ENCODE results near the gene NDST3.

The NDST3 gene

GRCh38 chr4:118112117-118113046, 78.1 kb downstream of the NDST3 start:
- FAIRE-seq, result peak; percentile 65

GRCh38 chr4:118113220-118113619, 78.9 kb downstream of the NDST3 start:
- no peak for TF ChIP-seq POLR2A (IDR thresholded peaks at IDR 0.05; ENCODE audit: low read depth, low read length)
- DNase-seq (ENCODE audit: insufficient read length, low spot score) (no peak), FAIRE-seq (no peak)

More at GRCh38 chr4:118112117-118113046, 78.1 kb downstream of the NDST3 start:
- DNase-seq (ENCODE audit: insufficient read length, low spot score), result no peak
- TF ChIP-seq POLR2A (IDR thresholded peaks at IDR 0.05; ENCODE audit: low read depth, low read length), result no peak

DNA sequence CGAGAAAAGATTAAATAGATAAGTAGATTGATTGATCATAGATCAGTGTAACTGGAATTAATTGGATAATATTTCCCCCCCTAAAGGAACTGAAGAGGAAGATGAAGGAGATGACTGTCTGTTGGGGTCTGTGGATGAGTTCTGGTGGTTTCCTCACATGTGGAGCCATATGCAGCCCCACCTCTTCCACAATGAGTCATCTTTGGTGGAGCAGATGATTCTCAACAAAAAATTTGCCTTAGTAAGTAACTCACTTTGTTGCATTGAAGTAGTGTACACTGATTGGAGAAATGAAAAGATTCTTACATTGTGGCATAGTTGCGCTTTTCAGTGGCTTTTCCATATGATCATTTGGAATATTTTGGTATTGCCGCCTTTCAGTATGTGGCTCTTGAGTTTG, 80.4 kb downstream of the NDST3 start:
- TF ChIP-seq POLR2A (IDR thresholded peaks at IDR 0.05; ENCODE audit: low read depth, low read length), result no peak
- FAIRE-seq, result no peak
- DNase-seq (ENCODE audit: insufficient read length, low spot score), result no peak

DNA sequence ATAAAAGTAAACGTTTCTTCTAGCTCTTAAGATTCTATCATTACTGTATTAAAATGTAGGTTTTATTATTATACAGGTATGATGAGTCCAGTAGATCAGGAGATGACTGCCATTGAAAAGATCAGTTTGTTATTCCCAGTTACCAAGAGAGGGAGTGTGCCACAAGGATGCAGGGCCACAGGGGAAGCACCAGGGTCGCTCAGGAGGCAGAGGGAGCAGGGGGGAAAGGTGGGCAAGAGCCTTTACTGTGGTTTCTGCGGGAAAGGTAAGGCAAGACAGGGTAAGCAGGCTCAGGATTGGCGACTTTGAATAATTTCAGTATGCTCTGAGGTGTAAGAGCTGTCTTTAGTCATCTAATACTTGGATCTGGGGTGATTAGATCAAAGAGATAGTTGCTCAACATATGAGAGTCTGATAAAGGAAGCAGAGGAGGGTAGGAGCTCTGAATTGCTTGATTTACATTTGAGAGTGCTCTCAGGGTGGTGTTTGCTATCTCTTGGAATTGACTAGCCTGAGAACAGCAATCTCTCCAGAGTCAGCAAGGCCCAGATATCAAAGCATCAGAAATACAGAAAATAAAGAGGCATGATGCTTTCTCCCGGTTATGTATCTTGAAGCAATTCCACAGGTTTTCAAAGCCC, 86.0 kb downstream of the NDST3 start:
- FAIRE-seq (no peak), DNase-seq (ENCODE audit: insufficient read length, low spot score) (no peak)
- TF ChIP-seq POLR2A (IDR thresholded peaks at IDR 0.05; ENCODE audit: low read depth, low read length), result no peak

- DNase-seq (ENCODE audit: insufficient read length, low spot score) (no peak), FAIRE-seq (no peak)
- no peak for TF ChIP-seq POLR2A (IDR thresholded peaks at IDR 0.05; ENCODE audit: low read depth, low read length)
These were observed 90.7 kb downstream of the NDST3 start for GRCh38 chr4:118124997-118125396.

DNA sequence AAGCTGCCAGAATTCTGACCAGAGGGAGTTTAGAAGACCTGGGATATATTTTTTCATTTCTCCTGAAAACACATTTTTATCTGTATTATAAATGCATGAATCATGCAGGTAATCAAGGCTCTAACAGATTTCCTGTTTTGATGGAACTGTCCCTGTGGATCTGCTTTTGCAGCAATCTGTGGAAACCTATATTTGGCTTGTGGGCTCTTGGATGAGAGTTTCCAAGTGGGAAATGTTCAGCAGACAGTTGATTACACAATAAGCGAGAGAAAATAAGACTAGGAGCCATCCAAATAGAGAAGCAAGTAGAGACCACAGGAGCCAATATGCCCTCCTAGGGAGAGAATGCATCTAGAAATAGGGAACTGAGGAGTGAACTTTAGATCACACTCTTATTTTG, 105.0 kb downstream of the NDST3 start:
- DNase-seq (ENCODE audit: insufficient read length, low spot score) (no peak), FAIRE-seq (no peak)
- TF ChIP-seq POLR2A (IDR thresholded peaks at IDR 0.05; ENCODE audit: low read depth, low read length), result no peak

DNA sequence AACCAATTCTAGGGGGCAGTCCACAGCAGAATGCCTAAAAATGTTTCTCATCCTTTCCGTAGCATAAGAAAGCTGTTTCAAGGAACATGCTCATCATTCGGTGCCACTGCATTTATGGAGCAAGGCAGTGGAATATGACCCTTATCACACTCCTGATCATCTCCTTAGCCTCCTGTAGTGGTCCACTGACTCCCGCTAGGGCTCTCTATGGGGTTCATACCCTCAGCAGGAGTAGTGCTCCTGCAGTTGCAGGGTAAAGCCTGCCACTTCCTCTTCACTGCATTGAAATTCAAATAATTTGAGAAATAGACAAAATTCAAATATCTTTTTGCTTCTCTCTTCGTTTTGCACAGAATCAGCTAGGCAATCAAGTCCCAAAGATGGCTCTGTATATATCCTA, 107.0 kb downstream of the NDST3 start:
- DNase-seq (ENCODE audit: insufficient read length, low spot score) (no peak), FAIRE-seq (no peak)

DNA sequence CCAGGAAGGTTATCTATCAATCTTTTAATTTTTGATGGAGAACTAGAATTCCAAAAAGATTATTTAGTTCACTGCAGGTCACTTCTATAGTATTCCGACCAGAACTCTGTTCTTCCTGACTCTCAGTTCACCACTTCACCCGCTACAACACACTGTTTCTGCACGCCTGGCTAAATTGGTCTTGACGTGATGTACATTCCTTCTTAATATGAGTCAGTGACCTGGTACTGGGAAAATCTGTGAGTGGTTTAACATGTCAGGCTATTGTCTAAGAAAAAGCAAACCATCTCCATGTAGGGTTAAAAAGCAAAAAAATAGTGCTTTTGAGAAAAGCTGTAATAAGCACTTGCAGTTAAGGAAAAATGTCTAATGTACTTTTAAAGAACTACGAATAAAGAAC, 120.4 kb downstream of the NDST3 start:
- DNase-seq (ENCODE audit: insufficient read length, low spot score) (no peak), FAIRE-seq (no peak)
- TF ChIP-seq POLR2A (IDR thresholded peaks at IDR 0.05; ENCODE audit: low read depth, low read length), result no peak

More for the DNA sequence above, 107.0 kb downstream of the NDST3 start:
- TF ChIP-seq POLR2A (IDR thresholded peaks at IDR 0.05; ENCODE audit: low read depth, low read length), result no peak

DNA sequence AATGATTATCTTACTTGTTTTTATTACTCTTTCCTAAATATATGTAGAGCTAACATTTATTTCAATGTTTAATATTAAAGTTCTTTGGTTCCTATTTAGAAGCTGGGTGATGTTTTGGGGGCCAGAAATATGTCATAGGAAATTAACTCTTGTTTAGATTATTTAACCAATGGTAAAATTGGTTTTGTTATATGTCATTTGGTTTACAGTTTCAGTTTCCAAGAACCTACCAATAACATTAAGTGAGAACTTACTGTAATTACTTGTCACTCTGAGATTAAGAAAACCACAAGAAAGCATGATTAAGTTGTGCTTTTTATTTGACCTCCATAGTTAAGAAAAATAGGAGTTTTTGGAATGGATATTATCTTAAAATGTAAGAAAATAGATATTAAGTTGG, 121.2 kb downstream of the NDST3 start:
- DNase-seq (ENCODE audit: insufficient read length, low spot score), result no peak
- TF ChIP-seq POLR2A (IDR thresholded peaks at IDR 0.05; ENCODE audit: low read depth, low read length), result no peak
- no peak for FAIRE-seq

GRCh38 chr4:118158763-118159375, 124.6 kb downstream of the NDST3 start:
- no peak for DNase-seq (ENCODE audit: insufficient read length, low spot score)
- FAIRE-seq, result no peak
- TF ChIP-seq POLR2A (IDR thresholded peaks at IDR 0.05; ENCODE audit: low read depth, low read length), result no peak

DNA sequence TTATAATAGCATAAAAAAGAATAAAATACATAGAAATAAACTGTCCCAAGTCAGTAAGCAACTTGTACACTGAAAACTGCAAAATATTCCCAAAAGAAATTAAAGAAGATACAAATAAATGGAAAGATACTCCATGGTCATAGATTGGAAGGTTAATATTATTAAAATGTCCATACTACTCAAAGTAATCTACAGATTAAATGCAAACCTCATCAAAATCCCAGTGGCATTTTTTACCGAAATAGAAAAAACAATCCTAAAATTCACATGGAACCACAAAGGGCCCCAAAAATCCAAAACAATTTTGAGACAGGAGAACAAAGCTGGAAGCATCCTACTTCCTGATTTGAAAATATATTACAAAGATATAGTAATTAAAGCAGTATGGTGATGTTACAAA, 133.0 kb downstream of the NDST3 start:
- FAIRE-seq, result no peak
- no peak for TF ChIP-seq POLR2A (IDR thresholded peaks at IDR 0.05; ENCODE audit: low read depth, low read length)
- DNase-seq (ENCODE audit: insufficient read length, low spot score), result no peak

DNA sequence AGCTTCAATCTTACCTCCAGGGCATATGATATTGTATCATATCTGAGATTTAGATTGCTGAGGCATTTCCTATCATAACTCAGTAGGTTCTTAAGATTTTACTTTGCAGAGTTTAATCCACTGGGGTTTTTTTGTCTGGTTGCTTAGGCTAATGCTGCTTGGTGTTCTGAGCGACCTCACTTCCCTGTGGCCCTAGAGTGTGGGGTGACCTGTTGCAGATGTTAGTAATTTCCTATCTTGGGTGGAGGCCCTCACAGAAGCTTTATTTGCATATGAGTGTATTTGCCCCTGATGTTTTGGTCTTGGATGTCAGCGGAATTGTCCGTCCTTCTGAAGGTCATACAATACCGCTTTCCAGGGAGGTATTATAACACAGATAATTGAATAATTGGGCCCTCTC, 137.1 kb downstream of the NDST3 start:
- DNase-seq (ENCODE audit: insufficient read length, low spot score), result no peak
- no peak for TF ChIP-seq POLR2A (IDR thresholded peaks at IDR 0.05; ENCODE audit: low read depth, low read length)
- FAIRE-seq, result no peak

DNA sequence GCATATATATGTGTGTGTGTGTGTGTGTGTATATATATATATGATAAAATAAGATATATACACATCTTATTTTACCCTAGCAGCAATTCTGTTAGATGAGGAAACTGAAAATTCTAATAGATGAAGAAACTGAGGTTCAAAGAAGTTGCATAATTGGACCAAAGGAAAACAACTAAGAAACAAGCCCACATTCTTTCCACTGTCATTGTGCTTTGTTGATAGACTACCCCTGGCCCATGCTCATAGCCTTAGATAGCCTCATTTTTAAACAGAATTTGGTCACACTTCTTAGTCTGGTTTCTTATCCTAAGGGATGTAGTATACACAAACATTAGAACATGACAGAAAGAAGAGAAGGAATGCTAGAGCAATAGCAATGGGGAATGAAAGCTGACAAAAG, 138.8 kb downstream of the NDST3 start:
- DNase-seq (ENCODE audit: insufficient read length, low spot score), result no peak
- TF ChIP-seq POLR2A (IDR thresholded peaks at IDR 0.05; ENCODE audit: low read depth, low read length), result no peak
- FAIRE-seq, result no peak

- TF ChIP-seq POLR2A (IDR thresholded peaks at IDR 0.05; ENCODE audit: low read depth, low read length), result no peak
- DNase-seq (ENCODE audit: insufficient read length, low spot score) (peak; percentile 4), FAIRE-seq (peak; percentile 67)
These were observed 139.9 kb downstream of the NDST3 start for GRCh38 chr4:118173956-118174725.

Measured in H54 (cell line).